Mesangial cell (primary cell): ENCODE results near the gene OR52E5. TPM values are rescaled to one million over a fixed set of nuclear protein-coding genes. Genes with fewer than 3 reads are reported as not detected.

ENCODE experiments used
- total RNA-seq: library from RNA; depleted of rRNA; stranded (reverse); fragments of >200 nt; gene quantifications from 2 replicates; pipeline ENCODE4 v1.2.3, GENCODE V29; 2015

The OR52E5 gene
- total RNA-seq = not detected in 2 replicates

DNA sequence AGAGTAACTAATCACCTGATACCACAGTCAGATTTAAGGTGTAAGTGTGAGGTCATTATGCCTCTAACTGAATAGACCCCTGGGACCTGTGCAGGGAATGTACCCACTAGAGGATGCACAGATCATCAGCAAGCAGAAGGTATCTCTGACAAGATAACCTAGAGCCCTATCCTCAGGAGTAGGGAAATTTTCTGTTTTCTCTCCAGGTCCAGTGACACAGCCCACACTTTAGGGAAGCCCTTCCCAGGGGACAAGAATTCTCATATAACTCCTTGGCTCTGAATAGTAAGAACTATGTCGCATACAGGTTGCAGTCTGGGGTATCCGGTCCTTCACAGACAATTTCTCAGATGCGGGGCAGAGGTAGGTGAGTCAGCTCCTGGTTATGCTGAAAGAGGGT, at the start of gene OR52E5:
Gene OR52E5, plus strand, starts transcription at position 301 of the 400 bp plus-strand sequence. CDS start 7,569 bp downstream, outside the sequence.

DNA sequence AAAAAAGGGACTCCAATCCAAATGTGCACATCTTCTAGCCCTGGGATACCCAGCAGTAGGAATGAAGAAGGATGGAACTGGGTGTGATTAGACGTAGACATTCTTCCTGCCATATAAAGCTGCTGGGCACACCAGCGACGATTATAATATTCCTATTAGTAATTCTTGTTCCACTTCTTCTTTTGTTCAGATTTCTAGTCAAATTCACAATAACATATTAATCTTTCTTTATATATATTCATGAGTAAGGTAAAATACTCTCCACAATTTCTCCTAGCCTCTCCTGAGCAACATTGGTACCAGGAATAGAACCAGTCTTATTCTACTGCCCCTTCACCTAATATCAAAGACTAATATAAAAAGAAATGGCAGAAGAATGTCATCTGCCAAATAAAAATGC, 35.4 kb upstream of the OR52E5 start, which contains the start of gene OR52E8:
Gene OR52E8, minus strand, starts transcription at position 101 of the 400 bp plus-strand sequence. Its CDS starts 0 bp downstream, at position 101.

DNA sequence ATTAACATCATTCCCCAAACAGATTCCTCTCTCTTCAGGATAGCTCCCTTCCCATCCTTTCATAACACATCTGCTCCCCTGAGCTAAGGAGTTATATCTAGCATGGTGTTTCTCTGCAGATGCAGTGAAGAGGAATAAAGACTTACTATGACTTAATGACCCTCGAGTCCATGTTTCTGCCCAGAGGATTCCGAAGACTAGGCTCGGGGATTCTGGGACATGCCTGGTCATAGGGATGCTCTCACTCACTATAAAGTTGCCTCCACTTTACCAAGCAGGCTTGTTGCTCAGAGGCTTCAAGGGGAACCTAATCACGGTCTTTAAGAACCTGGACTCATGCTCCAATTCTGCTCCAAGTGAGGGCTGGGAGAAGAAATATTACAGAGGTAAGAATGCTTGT, 12.7 kb upstream of the OR52E5 start, which contains the start of gene OR52E4:
Gene OR52E4, plus strand, starts transcription at position 301 of the 400 bp plus-strand sequence. CDS start 3,664 bp downstream, outside the sequence.

DNA sequence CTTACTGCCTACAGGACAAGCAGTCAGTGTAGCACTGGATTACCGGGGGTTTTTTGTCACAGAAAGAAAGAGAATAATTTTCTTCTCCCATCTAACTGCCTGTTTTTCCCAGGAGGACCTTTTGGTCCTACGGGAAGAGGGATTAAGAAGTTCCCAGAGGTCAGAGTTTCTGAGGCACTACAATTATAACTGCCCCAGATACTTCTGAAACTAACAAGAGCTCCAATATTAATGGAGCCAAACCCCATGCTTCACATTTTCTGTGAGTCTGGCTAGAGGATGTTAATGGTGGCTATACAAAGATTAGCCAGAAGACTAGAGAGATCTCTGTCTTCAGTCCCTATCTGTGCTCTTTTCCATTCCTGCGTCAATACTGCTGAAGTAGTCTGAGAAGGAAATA, 48.9 kb downstream of the OR52E5 start, which contains the start of gene OR56A3:
Gene OR56A3, plus strand, starts transcription at position 301 of the 400 bp plus-strand sequence. CDS start 5,096 bp downstream, outside the sequence.

Other genes with a start within 250 kb of the OR52E5 start
- gene TRIM5, start 208.1 kb upstream of the OR52E5 start, total RNA-seq = 16.5 and 23.2 TPM in 2 replicates
- gene TRIM22, start 203.4 kb upstream of the OR52E5 start, total RNA-seq = 5.1 and 8.6 TPM in 2 replicates
- not detected in 2 replicates for gene OR56B1, start 156.8 kb upstream of the OR52E5 start, total RNA-seq
- not detected in 2 replicates for gene OR52N4, start 139.0 kb upstream of the OR52E5 start, total RNA-seq
- gene OR52N5, start 109.9 kb upstream of the OR52E5 start, total RNA-seq = not detected in 2 replicates
- not detected in 2 replicates for gene OR52N1, start 101.9 kb upstream of the OR52E5 start, total RNA-seq
- not detected in 2 replicates for gene OR52N2, start 84.3 kb upstream of the OR52E5 start, total RNA-seq
- not detected in 2 replicates for gene OR52E6, start 51.3 kb upstream of the OR52E5 start, total RNA-seq
- not detected in 2 replicates for gene OR52E8, start 35.5 kb upstream of the OR52E5 start, total RNA-seq
- gene OR52E4, start 12.6 kb upstream of the OR52E5 start, total RNA-seq = not detected in 2 replicates
- not detected in 2 replicates for gene OR56A3, start 49.0 kb downstream of the OR52E5 start, total RNA-seq
- not detected in 2 replicates for gene OR56A5, start 75.3 kb downstream of the OR52E5 start, total RNA-seq
- not detected in 2 replicates for gene OR52L1, start 93.8 kb downstream of the OR52E5 start, total RNA-seq
- gene OR56A4, start 113.7 kb downstream of the OR52E5 start, total RNA-seq = not detected in 2 replicates
- not detected in 2 replicates for gene OR56A1, start 137.6 kb downstream of the OR52E5 start, total RNA-seq
- gene OR56B4, start 214.5 kb downstream of the OR52E5 start, total RNA-seq = not detected in 2 replicates